B cell (primary cell): ENCODE results near the gene CYP8B1.

Source experiments
- CTCF ChIP-seq: fragments of 200-600 bp; IDR thresholded peaks from one replicate; pipeline ENCODE4 v1.8.0; 2022; ENCODE audit warnings: antibody characterized with exemption, mild to moderate bottlenecking
- EZH2 ChIP-seq: IDR thresholded peaks from 2 replicates; pipeline ENCODE4 v1.6.1; 2012; ENCODE audit warnings: borderline replicate concordance, low read depth, mild to moderate bottlenecking, moderate library complexity, low read length; ENCODE audit not compliant: insufficient read depth, poor library complexity, severe bottlenecking

- TF ChIP-seq CTCF (no peak), EZH2 (no peak)
Observed at GRCh38 chr3:42902257-42902656, 26.6 kb upstream of the CYP8B1 start.
